GM12878 (cell line): ENCODE measurements around the gene AKAP13. TPM values are rescaled to one million over a fixed set of nuclear protein-coding genes. Genes with fewer than 3 reads are reported as not detected.

Experiments used
- ATAC-seq: fragments of 200-7000 bp; cut with Tn5 transposase; 3 replicates; pipeline ENCODE4 v1.9.1; 2020; ENCODE audit warnings: mild to moderate bottlenecking, moderate library complexity
- BruUV-seq: library from RNA; stranded (reverse); fragments of 400-500 nt; replicated peaks from 2 replicates; lab custom pipeline; 2021; lab: Mats Ljungman, UMichigan
- CTCF ChIA-PET: fragments of 300-600 bp; sonication (Branson Sonifier 250); formaldehyde crosslinking; extraction: SDS; loops from one replicate; lab custom pipeline; 2021; ENCODE audit warnings: inconsistent platforms; lab: Yijun Ruan, JAX
- POLR2A ChIA-PET: fragments of 350-600 bp; formaldehyde crosslinking; extraction: SDS; loops from one replicate; lab custom pipeline; 2021; ENCODE audit warnings: inconsistent platforms; lab: Charles Lee
- RAD21 ChIA-PET: fragments of 300-600 bp; sonication (Branson Sonifier 250); formaldehyde crosslinking; loops from one replicate; lab custom pipeline; 2023; ENCODE audit warnings: antibody characterized with exemption; ENCODE audit not compliant: unreplicated experiment; lab: Charles Lee
- SMC1A ChIA-PET: fragments of 300-600 bp; sonication (Branson Sonifier 250); formaldehyde crosslinking; loops from one replicate; lab custom pipeline; 2023; ENCODE audit not compliant: unreplicated experiment, uncharacterized antibody; lab: Charles Lee
- DNase-seq: peaks from one replicate; pipeline ENCODE4 v3.0.0-alpha.2; 2011; ENCODE audit warnings: low read depth, low spot score
- FAIRE-seq: peaks from 3 replicates; lab custom pipeline; 2011; peaks lifted over from hg19 to GRCh38; lab: Jason Lieb, UNC
- H2AFZ ChIP-seq: 2 replicates; pipeline ENCODE4 v1.6.0; 2011; ENCODE audit warnings: low read depth, low read length, control low read depth; ENCODE audit not compliant: control insufficient read depth
- H3K27ac ChIP-seq: 2 replicates; pipeline ENCODE4 v1.5.1; 2011; ENCODE audit warnings: control low read depth; ENCODE audit not compliant: control insufficient read depth, insufficient read depth
- H3K27me3 ChIP-seq, 2 experiments: replicated peaks in 1 of 2; 2 replicates each; pipeline versions ENCODE4 v1.6.0 to v1.6.1; 2011; ENCODE audit warnings: low read length in 1 of 2; ENCODE audit not compliant: control insufficient read depth in 2 of 2, insufficient read depth in 2 of 2
- H3K36me3 ChIP-seq, 2 experiments: 2 replicates each; pipeline ENCODE4 v1.5.1; 2011; ENCODE audit warnings: low read length in 1 of 2; ENCODE audit not compliant: control insufficient read depth in 2 of 2, insufficient read depth in 2 of 2
- H3K4me1 ChIP-seq: 2 replicates; pipeline ENCODE4 v1.6.1; 2011; ENCODE audit warnings: mild to moderate bottlenecking, low read length, moderate library complexity, mixed read lengths; ENCODE audit not compliant: control insufficient read depth, insufficient read depth
- H3K4me2 ChIP-seq: 2 replicates; pipeline ENCODE4 v1.6.0; 2011; ENCODE audit warnings: control low read depth; ENCODE audit not compliant: control insufficient read depth, insufficient read depth
- H3K4me3 ChIP-seq: fragments of 200-600 bp; sonication (generic); 2 replicates; pipeline ENCODE4 v1.5.1; 2016
- H3K79me2 ChIP-seq: 2 replicates; pipeline ENCODE4 v1.6.0; 2011; ENCODE audit warnings: low read length; ENCODE audit not compliant: control insufficient read depth, insufficient read depth
- H3K9ac ChIP-seq: 2 replicates; pipeline ENCODE4 v1.8.0; 2011; ENCODE audit warnings: low read length, control low read depth, mixed read lengths; ENCODE audit not compliant: control insufficient read depth, insufficient read depth
- H3K9me3 ChIP-seq: replicated peaks from 3 replicates; pipeline ENCODE4 v1.5.1; 2011; ENCODE audit warnings: mild to moderate bottlenecking, low read length; ENCODE audit not compliant: control insufficient read depth, insufficient read depth
- H4K20me1 ChIP-seq: 2 replicates; pipeline ENCODE4 v1.6.0; 2011; ENCODE audit not compliant: control insufficient read depth, insufficient read depth
- CREB1 ChIP-seq: IDR thresholded peaks from 2 replicates; pipeline ENCODE4 v1.6.1; 2012; ENCODE audit warnings: low read depth, mild to moderate bottlenecking, inconsistent platforms
- EED ChIP-seq: sonication (generic); IDR thresholded peaks from 2 replicates; pipeline ENCODE4 v1.6.1; 2016; ENCODE audit warnings: antibody characterized with exemption, low read depth
- LARP7 ChIP-seq: fragments of 450-650 bp; IDR thresholded peaks from 2 replicates; pipeline ENCODE4 v1.6.1; 2017; ENCODE audit warnings: mild to moderate bottlenecking
- MEF2B ChIP-seq: fragments of 450-650 bp; IDR thresholded peaks from 2 replicates; pipeline ENCODE4 v1.6.1; 2018; ENCODE audit warnings: mild to moderate bottlenecking, moderate library complexity; ENCODE audit not compliant: partially characterized antibody, poor library complexity, severe bottlenecking
- NKRF ChIP-seq: fragments of 450-650 bp; conservative IDR thresholded peaks from 2 replicates; pipeline ENCODE4 v1.6.1; 2017; ENCODE audit warnings: mild to moderate bottlenecking, moderate library complexity
- ZNF24 ChIP-seq: fragments of 450-650 bp; IDR thresholded peaks from 2 replicates; pipeline ENCODE4 v1.6.1; 2017; ENCODE audit warnings: antibody characterized with exemption, mild to moderate bottlenecking
- ZNF622 ChIP-seq: fragments of 450-650 bp; IDR thresholded peaks from 2 replicates; pipeline ENCODE4 v1.6.1; 2017; ENCODE audit warnings: mild to moderate bottlenecking, inconsistent platforms
- WGBS: methylation state at CpG from one replicate; pipeline ENCODE4 v1.1.6; 2016; ENCODE audit warnings: low lambda C conversion rate; ENCODE audit not compliant: insufficient replicate concordance, insufficient coverage; ENCODE audit errors: missing lambda C conversion rate; 5-methylcytosine and 5-hydroxymethylcytosine counted together
- in situ Hi-C: fragments of 300-500 bp; cut with MboI; formaldehyde crosslinking; loops from 9 replicates; pipeline ENCODE4 v1.14.3; 2018; ENCODE audit warnings: mixed read lengths
- intact Hi-C: fragments of 100-400 bp; cut with micrococcal nuclease; formaldehyde crosslinking; loops from one replicate; pipeline ENCODE4 v1.14.2; 2022; ENCODE audit not compliant: unreplicated experiment
- polyA plus RNA-seq, 11 experiments: library from polyadenylated mRNA; depleted of rRNA in 4 of 11; unstranded in 6 of 11; stranded (reverse) in 5 of 11; fragments of >200 nt; fragmentation: Nextera tagmentation in 4 of 11; fragmentation: Illumina TruSeq in 1 of 11; extraction: Ambion mirVana in 4 of 11; extraction: Trizol in 1 of 11; gene quantifications; 1 replicate in 1 of 11; 2 replicates in 10 of 11; pipeline versions ENCODE4 v1.2.1 to v1.2.3, GENCODE V29; 2011 to 2016; ENCODE audit warnings: inconsistent platforms in 2 of 11, missing spikeins in 2 of 11, low read depth in 1 of 11
- total RNA-seq, 4 experiments: library from RNA; depleted of rRNA in 3 of 4; stranded (reverse); fragments of >200 nt in 3 of 4; fragmentation: Illumina TruSeq in 1 of 4; extraction: Trizol in 1 of 4; gene quantifications; 2 replicates each; pipeline versions ENCODE4 v1.2.1 to v1.2.3, GENCODE V29; 2013 to 2021
- TF ChIP-seq, protein P1 (sequence below): fragments of 450-650 bp; IDR thresholded peaks from 2 replicates; pipeline ENCODE4 v1.6.1; 2014; ENCODE audit warnings: mild to moderate bottlenecking

The AKAP13 gene
- total and polyA plus RNA-seq, 10 of the 15 experiments (the other 5 are each of a cell fraction or from before 2014, with no cell fraction given): 14.4 to 74.9 (median 55.1) TPM

DNA sequence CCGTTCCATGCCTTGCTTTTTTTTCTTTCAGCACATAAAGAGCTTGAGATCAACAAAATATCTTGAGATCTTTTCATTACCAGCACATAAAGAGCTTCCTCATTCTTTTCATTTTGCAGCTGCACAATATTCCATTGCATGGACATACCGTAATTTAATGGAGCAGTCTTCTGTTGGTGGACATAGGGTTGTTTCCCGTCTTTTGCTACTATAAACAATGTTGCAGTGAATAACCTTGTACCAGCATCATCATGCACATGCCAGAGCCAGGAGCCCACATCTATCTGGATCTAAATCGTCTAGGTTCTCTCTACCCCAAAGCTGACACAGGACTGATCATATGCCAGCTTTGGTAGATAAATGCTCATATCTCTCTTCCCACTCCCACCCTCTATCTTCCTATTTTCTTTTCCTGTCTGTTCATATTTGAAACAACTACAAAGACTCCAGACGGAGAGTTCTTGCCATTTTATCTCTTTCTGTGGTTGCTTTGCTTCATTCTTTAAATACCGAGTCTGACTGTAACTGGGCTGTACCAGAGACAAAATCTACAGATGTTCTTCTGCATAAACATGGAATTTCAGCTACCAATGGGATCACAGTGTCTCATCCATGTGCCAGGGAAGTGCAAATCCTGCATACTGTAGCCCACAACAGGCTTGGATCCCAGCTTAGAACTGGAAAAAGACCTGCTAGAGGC, 47.1 kb upstream of the AKAP13 start:
- ChIA-PET CTCF (interaction anchor here (1.1 to 5.0 kb wide), 5 partner anchors 21 to 141 kb away, joined by 3 to 119 read pairs (median 3); no protein-coding TSS in a partner anchor), RAD21 (interaction anchor here (1.0 to 7.6 kb wide), 3 partner anchors 20 to 79 kb away, joined by 3 to 202 read pairs (median 4); no protein-coding TSS in a partner anchor), SMC1A (interaction anchor here (0.6 to 9.2 kb wide), 5 partner anchors 17 to 107 kb away, joined by 3 to 177 read pairs (median 5); no protein-coding TSS in a partner anchor), POLR2A (interaction anchor here (1.2 kb wide), 1 partner anchor 21 kb away, joined by 5 read pairs; no protein-coding TSS in a partner anchor)
- Histone ChIP-seq H3K27me3 (no peaks in the 10 kb centered on the region), H3K9ac (no peak overlapping the region), H3K79me2 (no peaks in the 10 kb centered on the region), H2AFZ (no peak overlapping the region), H3K4me2 (no peak overlapping the region), H4K20me1 (no peaks in the 10 kb centered on the region), H3K36me3 (no peaks in the 10 kb centered on the region), H3K4me3 (no peak overlapping the region), H3K4me1 (peaks cover 30% of the 10 kb centered on the region), H3K9me3 (no peaks in the 10 kb centered on the region; the same call in 2 of the 3 replicates), H3K27ac (no peak overlapping the region)
- in situ Hi-C loops: loop anchor here (5.0 kb wide), 1 partner anchor 79 kb away; no protein-coding TSS in a partner anchor
- 95% methylated on average over 6 of the region's 6 CpGs for WGBS
- FAIRE-seq (no peak), DNase-seq (no peak), ATAC-seq (no peak)
- BruUV-seq: no TSS peak
- TF ChIP-seq NKRF (no peak), MEF2B (no peak), CREB1 (no peak), ZNF24 (no peak), LARP7 (no peak), ZNF622 (no peak), EED (no peak)
- TF ChIP-seq, protein P1, sequence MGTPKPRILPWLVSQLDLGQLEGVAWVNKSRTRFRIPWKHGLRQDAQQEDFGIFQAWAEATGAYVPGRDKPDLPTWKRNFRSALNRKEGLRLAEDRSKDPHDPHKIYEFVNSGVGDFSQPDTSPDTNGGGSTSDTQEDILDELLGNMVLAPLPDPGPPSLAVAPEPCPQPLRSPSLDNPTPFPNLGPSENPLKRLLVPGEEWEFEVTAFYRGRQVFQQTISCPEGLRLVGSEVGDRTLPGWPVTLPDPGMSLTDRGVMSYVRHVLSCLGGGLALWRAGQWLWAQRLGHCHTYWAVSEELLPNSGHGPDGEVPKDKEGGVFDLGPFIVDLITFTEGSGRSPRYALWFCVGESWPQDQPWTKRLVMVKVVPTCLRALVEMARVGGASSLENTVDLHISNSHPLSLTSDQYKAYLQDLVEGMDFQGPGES: no peak
- intact Hi-C loops: loop anchor here (5.0 kb wide), 1 partner anchor 154 kb away; no protein-coding TSS in a partner anchor
